Measurements from ENCODE around the gene CNOT2. TPM values are rescaled to one million over a fixed set of nuclear protein-coding genes. Genes with fewer than 3 reads are reported as not detected.
"Not testable (repeated sequence)": the region's sequence is repeated elsewhere in the genome, so short reads cannot be mapped to it uniquely, and the experiment has no call there.

CNOT2 gene
- total RNA-seq, 3 donors from 2014 or later (not counting 1 experiment from before 2014, with no cell fraction given) = 160 to 178 (median 173) TPM

GRCh38 chr12:70383484-70383883 is 140.3 kb downstream of the CNOT2 start:
- H3K36me3 Mint-ChIP-seq = no peaks in the 10 kb centered on the region
- no peaks in the 10 kb centered on the region for H3K9me3 ChIP-seq (ENCODE audit: control insufficient read depth, insufficient read depth, low read length)

GRCh38 chr12:70383886-70384285 is 140.7 kb downstream of the CNOT2 start:
- H3K27ac ChIP-seq (ENCODE audit: low read length) = no peak overlapping the region
- no peak overlapping the region for H3K4me3 Mint-ChIP-seq
- DNase-seq (no peak), ATAC-seq (no peak)
- H3K4me1 Mint-ChIP-seq = no peaks in the 10 kb centered on the region
- intact Hi-C loops (cut with micrococcal nuclease) = no loop called here
- no peaks in the 10 kb centered on the region for H3K27me3 ChIP-seq (ENCODE audit: control insufficient read depth, insufficient read depth, low read length)
- no peak overlapping the region for H3K27ac Mint-ChIP-seq
- H3K4me1 ChIP-seq (ENCODE audit: control insufficient read depth, insufficient read depth, low read length) = no peaks in the 10 kb centered on the region
- 97% methylated on average over 2 of the region's 3 CpGs for WGBS (ENCODE audit: insufficient coverage)
- H3K36me3 ChIP-seq (ENCODE audit: control insufficient read depth, insufficient read depth, low read length) = no peaks in the 10 kb centered on the region
- no peaks in the 10 kb centered on the region for H3K36me3 Mint-ChIP-seq
- no peaks in the 10 kb centered on the region for H3K9me3 ChIP-seq (ENCODE audit: control insufficient read depth, insufficient read depth, low read length)
- H3K27me3 Mint-ChIP-seq (ENCODE audit: low read depth in 2 of 2) = peaks cover 0 to 2% of the 10 kb centered on the region in 2 donors
- H3K4me3 ChIP-seq (ENCODE audit: low read length) = no peak overlapping the region
- no peak for TF ChIP-seq CTCF (IDR thresholded peaks at IDR 0.05)
- H3K9me3 Mint-ChIP-seq = no peaks in the 10 kb centered on the region

More at GRCh38 chr12:70383484-70383883, 140.3 kb downstream of the CNOT2 start:
- no peak overlapping the region for H3K4me3 Mint-ChIP-seq
- WGBS (ENCODE audit: insufficient coverage) = 89% methylated on average over 4 of the region's 4 CpGs
- no peak for DNase-seq
- H3K36me3 ChIP-seq (ENCODE audit: control insufficient read depth, insufficient read depth, low read length) = no peaks in the 10 kb centered on the region
- no peak overlapping the region for H3K27ac Mint-ChIP-seq
- H3K4me1 ChIP-seq (ENCODE audit: control insufficient read depth, insufficient read depth, low read length) = no peaks in the 10 kb centered on the region
- H3K9me3 Mint-ChIP-seq = no peaks in the 10 kb centered on the region
- no peaks in the 10 kb centered on the region for H3K27me3 ChIP-seq (ENCODE audit: control insufficient read depth, insufficient read depth, low read length)
- peaks cover 0 to 2% of the 10 kb centered on the region in 2 donors for H3K27me3 Mint-ChIP-seq (ENCODE audit: low read depth in 2 of 2)
- no peak overlapping the region for H3K27ac ChIP-seq (ENCODE audit: low read length)
- no peak for ATAC-seq
- TF ChIP-seq CTCF (IDR thresholded peaks at IDR 0.05) = no peak
- intact Hi-C loops (cut with micrococcal nuclease) = no loop called here
- H3K4me3 ChIP-seq (ENCODE audit: low read length) = no peak overlapping the region
- no peaks in the 10 kb centered on the region for H3K4me1 Mint-ChIP-seq

- DNase-seq (no peak), ATAC-seq (no peak)
- intact Hi-C loops (cut with micrococcal nuclease) = no loop called here
- Histone ChIP-seq H3K27me3 (ENCODE audit: control insufficient read depth, insufficient read depth, low read length) (no peaks in the 10 kb centered on the region), H3K4me3 (ENCODE audit: low read length) (no peak overlapping the region), H3K27ac (ENCODE audit: low read length) (no peak overlapping the region), H3K9me3 (ENCODE audit: control insufficient read depth, insufficient read depth, low read length) (peaks cover 2% of the 10 kb centered on the region), H3K36me3 (ENCODE audit: control insufficient read depth, insufficient read depth, low read length) (no peaks in the 10 kb centered on the region), H3K4me1 (ENCODE audit: control insufficient read depth, insufficient read depth, low read length) (no peaks in the 10 kb centered on the region)
- Mint-ChIP-seq H3K27me3 (ENCODE audit: low read depth in 2 of 2) (peaks cover 0 to 2% of the 10 kb centered on the region in 2 donors), H3K36me3 (peaks cover 5% of the 10 kb centered on the region), H3K27ac (no peak overlapping the region), H3K9me3 (peaks cover 0 to 2% of the 10 kb centered on the region in 2 donors), H3K4me3 (no peak overlapping the region), H3K4me1 (no peaks in the 10 kb centered on the region)
- TF ChIP-seq CTCF (IDR thresholded peaks at IDR 0.05) = no peak
- WGBS (ENCODE audit: insufficient coverage) = no CpG with 5 or more reads among the region's 1 CpG
Measured at GRCh38 chr12:70386771-70387170, 143.5 kb downstream of the CNOT2 start.

- ATAC-seq (no peak), DNase-seq (no peak)
- H3K36me3 ChIP-seq (ENCODE audit: control insufficient read depth, insufficient read depth, low read length) = no peaks in the 10 kb centered on the region
- H3K27ac ChIP-seq (ENCODE audit: low read length) = no peak overlapping the region
- no peak overlapping the region for H3K4me3 ChIP-seq (ENCODE audit: low read length)
- intact Hi-C loops (cut with micrococcal nuclease) = no loop called here
- peaks cover 0 to 2% of the 10 kb centered on the region in 2 donors for H3K27me3 Mint-ChIP-seq (ENCODE audit: low read depth in 2 of 2)
- peaks cover 2% of the 10 kb centered on the region for H3K9me3 ChIP-seq (ENCODE audit: control insufficient read depth, insufficient read depth, low read length)
- no peak overlapping the region for H3K27ac Mint-ChIP-seq
- 92% methylated on average over 1 of the region's 2 CpGs for WGBS (ENCODE audit: insufficient coverage)
- TF ChIP-seq CTCF (IDR thresholded peaks at IDR 0.05) = no peak
- peaks cover 0 to 2% of the 10 kb centered on the region in 2 donors for H3K9me3 Mint-ChIP-seq
- peaks cover 5% of the 10 kb centered on the region for H3K36me3 Mint-ChIP-seq
- no peak overlapping the region for H3K4me3 Mint-ChIP-seq
- H3K27me3 ChIP-seq (ENCODE audit: control insufficient read depth, insufficient read depth, low read length) = no peaks in the 10 kb centered on the region
- H3K4me1 ChIP-seq (ENCODE audit: control insufficient read depth, insufficient read depth, low read length) = no peaks in the 10 kb centered on the region
- no peaks in the 10 kb centered on the region for H3K4me1 Mint-ChIP-seq
Measured at GRCh38 chr12:70389678-70390077, 146.4 kb downstream of the CNOT2 start.

- H3K4me3 Mint-ChIP-seq; H3K4me3 ChIP-seq (ENCODE audit: low read length); H3K9me3 ChIP-seq (ENCODE audit: control insufficient read depth, insufficient read depth, low read length); H3K27me3 ChIP-seq (ENCODE audit: control insufficient read depth, insufficient read depth, low read length); H3K27ac Mint-ChIP-seq; H3K9me3 Mint-ChIP-seq; ATAC-seq; DNase-seq; H3K36me3 ChIP-seq (ENCODE audit: control insufficient read depth, insufficient read depth, low read length); H3K27me3 Mint-ChIP-seq (ENCODE audit: low read depth in 2 of 2); H3K36me3 Mint-ChIP-seq; H3K27ac ChIP-seq (ENCODE audit: low read length); intact Hi-C loops (cut with micrococcal nuclease); H3K4me1 Mint-ChIP-seq; H3K4me1 ChIP-seq (ENCODE audit: control insufficient read depth, insufficient read depth, low read length): not testable (repeated sequence)
- 60% methylated on average over 1 of the region's 1 CpG for WGBS (ENCODE audit: insufficient coverage)
Measured at GRCh38 chr12:70392631-70393030, 149.4 kb downstream of the CNOT2 start.
